Lower leg skin (tissue), 4 donors: ENCODE data around the gene FZD7. TPM values are rescaled to one million over a fixed set of nuclear protein-coding genes. Genes with fewer than 3 reads are reported as not detected.

Experiments used
- DNase-seq, 2 donors: peaks; one replicate each; pipeline ENCODE4 v3.0.0-alpha.2; 2019; ENCODE audit warnings: low spot score in 2 of 2
- H3K4me3 ChIP-seq: fragments of 200-600 bp; sonication (generic); 2 replicates; pipeline ENCODE4 v1.5.1; 2017; ENCODE audit warnings: mild to moderate bottlenecking, low read depth; ENCODE audit not compliant: poor library complexity, severe bottlenecking
- POLR2A ChIP-seq, 2 donors: fragments of 450-650 bp; IDR thresholded peaks; one replicate each; pipeline ENCODE4 v1.6.1; 2016 to 2017; ENCODE audit warnings: antibody characterized with exemption in 2 of 2, mild to moderate bottlenecking in 1 of 2, moderate library complexity in 1 of 2
- WGBS, 2 donors: methylation state at CpG; one replicate each; pipeline ENCODE4 v1.1.5; 2018; 5-methylcytosine and 5-hydroxymethylcytosine counted together
- intact Hi-C: fragments of 100-400 bp; cut with DNase I; formaldehyde crosslinking; loops from one replicate; pipeline ENCODE4 v1.15.0; 2023; ENCODE audit warnings: low total_unique reads
- total RNA-seq, 4 donors: library from RNA; depleted of rRNA; stranded (reverse); fragments of >200 nt; gene quantifications; one replicate each; pipeline ENCODE4 v1.1.0, GENCODE V29; 2016
- TF ChIP-seq, protein P1 (sequence below), 3 donors: fragments of 450-650 bp; IDR thresholded peaks; one replicate each; pipeline ENCODE4 v1.5.1; 2016; ENCODE audit warnings: antibody characterized with exemption in 3 of 3, mild to moderate bottlenecking in 3 of 3, moderate library complexity in 2 of 3

The FZD7 gene
- total RNA-seq, 4 donors from 2014 or later: 9.1 to 38.9 (median 22.1) TPM

DNA sequence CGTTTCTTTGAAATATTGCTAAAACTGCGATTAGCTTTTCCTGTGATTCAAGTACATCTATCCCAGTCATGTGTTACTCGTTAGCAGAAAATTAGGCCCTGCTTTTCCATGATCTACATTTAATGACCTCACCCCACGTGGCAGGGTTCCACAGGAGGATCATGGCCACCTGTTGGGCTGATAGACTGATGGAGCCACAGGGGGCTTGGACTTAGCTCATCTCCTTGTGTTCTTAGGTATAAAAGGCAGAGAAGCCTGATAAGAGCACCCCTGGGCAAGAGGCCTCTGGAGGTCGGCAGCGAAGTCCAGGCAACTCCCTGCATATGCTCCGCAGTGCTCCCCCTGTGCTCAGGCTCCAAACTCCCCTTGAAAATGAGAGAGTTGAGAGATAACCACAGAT is 12.9 kb downstream of the FZD7 start:
- TF ChIP-seq POLR2A (IDR thresholded peaks at IDR 0.05): no peak
- TF ChIP-seq, protein P1, sequence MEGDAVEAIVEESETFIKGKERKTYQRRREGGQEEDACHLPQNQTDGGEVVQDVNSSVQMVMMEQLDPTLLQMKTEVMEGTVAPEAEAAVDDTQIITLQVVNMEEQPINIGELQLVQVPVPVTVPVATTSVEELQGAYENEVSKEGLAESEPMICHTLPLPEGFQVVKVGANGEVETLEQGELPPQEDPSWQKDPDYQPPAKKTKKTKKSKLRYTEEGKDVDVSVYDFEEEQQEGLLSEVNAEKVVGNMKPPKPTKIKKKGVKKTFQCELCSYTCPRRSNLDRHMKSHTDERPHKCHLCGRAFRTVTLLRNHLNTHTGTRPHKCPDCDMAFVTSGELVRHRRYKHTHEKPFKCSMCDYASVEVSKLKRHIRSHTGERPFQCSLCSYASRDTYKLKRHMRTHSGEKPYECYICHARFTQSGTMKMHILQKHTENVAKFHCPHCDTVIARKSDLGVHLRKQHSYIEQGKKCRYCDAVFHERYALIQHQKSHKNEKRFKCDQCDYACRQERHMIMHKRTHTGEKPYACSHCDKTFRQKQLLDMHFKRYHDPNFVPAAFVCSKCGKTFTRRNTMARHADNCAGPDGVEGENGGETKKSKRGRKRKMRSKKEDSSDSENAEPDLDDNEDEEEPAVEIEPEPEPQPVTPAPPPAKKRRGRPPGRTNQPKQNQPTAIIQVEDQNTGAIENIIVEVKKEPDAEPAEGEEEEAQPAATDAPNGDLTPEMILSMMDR (IDR thresholded peaks at IDR 0.05): no peak
- 83 to 85% methylated on average over 7 of the region's 7 CpGs for WGBS, 2 donors
- no peak for DNase-seq
- intact Hi-C loops: no loop called here
- no peak overlapping the region for H3K4me3 ChIP-seq

DNA sequence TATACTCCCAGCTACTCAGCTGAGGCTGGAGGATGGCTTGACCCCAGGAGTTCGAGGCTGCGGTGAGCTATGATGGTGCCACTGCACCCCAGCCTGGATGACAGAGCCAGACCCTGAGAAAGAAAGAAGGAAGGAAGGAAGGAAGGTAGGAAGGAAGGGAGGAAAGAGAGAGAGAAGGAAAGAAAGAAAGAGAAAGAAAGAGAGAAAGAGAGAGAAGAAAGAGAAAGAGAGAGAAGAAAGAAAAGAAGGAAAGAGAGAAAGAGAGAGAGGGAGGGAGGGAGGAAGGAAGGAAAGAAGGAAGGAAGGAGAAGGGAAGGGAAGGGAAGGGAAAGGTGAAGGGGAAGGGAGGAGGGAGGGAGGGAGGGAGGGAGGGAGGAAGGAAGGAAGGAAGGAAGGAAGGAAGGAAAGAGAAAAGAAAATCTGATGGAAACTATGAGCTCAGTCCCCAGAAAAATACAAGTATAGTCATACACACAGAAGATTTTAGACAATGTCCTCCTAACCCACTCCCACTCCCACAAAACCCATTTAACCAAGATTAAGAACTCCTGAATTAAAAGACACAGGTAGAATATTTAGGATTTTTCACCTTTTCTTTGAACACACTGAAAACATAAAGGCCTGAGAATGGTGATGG is 15.6 kb downstream of the FZD7 start:
- no peak for DNase-seq
- intact Hi-C loops: no loop called here
- whole genome bisulfite sequencing, 2 donors: 89 to 98% methylated on average over 2 of the region's 2 CpGs
- TF ChIP-seq, protein P1 (IDR thresholded peaks at IDR 0.05): no peak
- TF ChIP-seq POLR2A (IDR thresholded peaks at IDR 0.05): no peak
- no peak overlapping the region for H3K4me3 ChIP-seq

DNA sequence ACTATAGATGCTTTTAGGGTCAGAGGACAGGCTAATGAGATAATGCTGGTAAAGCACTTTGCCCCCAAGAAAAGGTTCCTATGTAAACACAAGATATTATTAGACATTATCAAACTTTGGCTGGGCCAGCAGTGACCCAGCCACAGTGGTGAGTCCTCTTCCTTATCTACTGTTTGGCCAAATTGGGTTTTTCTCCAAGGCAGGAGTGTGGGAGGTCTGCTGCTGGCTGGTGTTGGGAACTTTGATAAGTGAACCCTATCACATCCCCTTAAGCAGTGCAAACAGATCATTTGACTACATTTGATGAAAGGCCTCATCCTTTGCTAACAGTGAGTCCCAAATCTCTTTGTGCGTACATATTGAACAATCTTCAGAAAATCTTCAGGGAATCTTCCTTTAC is 16.2 kb downstream of the FZD7 start:
- TF ChIP-seq, protein P1 (IDR thresholded peaks at IDR 0.05): no peak
- no peak for TF ChIP-seq POLR2A (IDR thresholded peaks at IDR 0.05)
- intact Hi-C loops: no loop called here
- H3K4me3 ChIP-seq: no peak overlapping the region
- 91 to 100% methylated on average over 1 of the region's 1 CpG for WGBS, 2 donors
- no peak for DNase-seq

DNA sequence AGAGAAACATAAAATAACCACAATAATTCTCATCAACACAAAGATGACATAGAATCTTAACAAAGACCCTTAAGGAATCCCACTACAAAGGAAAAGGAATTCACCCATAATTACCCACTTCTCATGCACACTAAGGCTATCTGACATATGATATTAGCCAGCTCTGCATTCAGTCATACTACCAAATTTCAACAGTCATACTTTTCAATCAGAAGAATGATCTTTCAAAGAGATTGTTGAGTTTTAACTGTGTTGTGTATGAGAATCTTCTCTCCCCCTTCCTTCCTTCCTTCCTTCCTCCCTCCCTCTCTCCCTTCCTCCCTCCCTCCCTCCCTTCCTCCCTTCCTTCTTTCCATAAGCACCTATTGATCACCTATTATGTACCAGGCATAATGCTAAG is 17.0 kb downstream of the FZD7 start:
- no peak for TF ChIP-seq POLR2A (IDR thresholded peaks at IDR 0.05)
- TF ChIP-seq, protein P1 (IDR thresholded peaks at IDR 0.05): no peak
- DNase-seq: no peak
- intact Hi-C loops: no loop called here
- H3K4me3 ChIP-seq: no peak overlapping the region

DNA sequence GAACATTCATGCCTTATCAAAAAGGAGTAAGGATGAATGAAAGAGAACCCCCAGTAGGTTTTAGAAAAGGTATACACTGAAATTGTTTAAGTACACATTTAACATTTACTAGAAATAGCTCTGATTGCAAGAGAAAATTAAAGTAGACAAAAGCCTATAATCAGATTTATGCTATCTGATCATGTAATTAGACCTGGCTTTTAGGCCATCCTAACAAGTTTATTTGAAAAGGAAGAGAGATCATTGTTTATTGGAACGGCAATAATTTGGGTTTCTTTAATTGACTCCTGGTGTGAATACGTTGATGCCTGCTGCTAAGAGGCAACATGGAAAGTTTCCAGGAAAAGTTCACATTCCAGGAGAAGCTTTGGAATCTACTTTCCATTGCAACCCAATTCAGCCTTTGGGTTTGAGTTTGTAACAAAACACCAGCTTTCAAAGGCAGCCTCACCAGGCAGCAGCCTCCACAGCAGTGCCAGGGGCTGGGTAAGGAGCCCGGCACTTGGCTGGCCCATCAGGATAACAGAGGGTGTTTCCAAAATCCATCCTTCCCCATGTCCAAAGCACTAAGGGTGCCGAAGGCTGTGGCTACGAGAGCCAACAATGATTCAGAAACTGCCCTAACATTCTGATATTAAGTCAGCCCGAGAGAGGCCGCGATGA is 18.0 kb downstream of the FZD7 start:
- intact Hi-C loops: no loop called here
- TF ChIP-seq, protein P1 (IDR thresholded peaks at IDR 0.05): no peak
- no peak for TF ChIP-seq POLR2A (IDR thresholded peaks at IDR 0.05)
- 45 to 53% methylated on average over 8 of the region's 8 CpGs for WGBS, 2 donors
- DNase-seq: no peak
- H3K4me3 ChIP-seq: no peak overlapping the region
